Measurements from ENCODE around the gene PRR7.
"Not testable (repeated sequence)": the region's sequence is repeated elsewhere in the genome, so short reads cannot be mapped to it uniquely, and the experiment has no call there.

The PRR7 gene

DNA sequence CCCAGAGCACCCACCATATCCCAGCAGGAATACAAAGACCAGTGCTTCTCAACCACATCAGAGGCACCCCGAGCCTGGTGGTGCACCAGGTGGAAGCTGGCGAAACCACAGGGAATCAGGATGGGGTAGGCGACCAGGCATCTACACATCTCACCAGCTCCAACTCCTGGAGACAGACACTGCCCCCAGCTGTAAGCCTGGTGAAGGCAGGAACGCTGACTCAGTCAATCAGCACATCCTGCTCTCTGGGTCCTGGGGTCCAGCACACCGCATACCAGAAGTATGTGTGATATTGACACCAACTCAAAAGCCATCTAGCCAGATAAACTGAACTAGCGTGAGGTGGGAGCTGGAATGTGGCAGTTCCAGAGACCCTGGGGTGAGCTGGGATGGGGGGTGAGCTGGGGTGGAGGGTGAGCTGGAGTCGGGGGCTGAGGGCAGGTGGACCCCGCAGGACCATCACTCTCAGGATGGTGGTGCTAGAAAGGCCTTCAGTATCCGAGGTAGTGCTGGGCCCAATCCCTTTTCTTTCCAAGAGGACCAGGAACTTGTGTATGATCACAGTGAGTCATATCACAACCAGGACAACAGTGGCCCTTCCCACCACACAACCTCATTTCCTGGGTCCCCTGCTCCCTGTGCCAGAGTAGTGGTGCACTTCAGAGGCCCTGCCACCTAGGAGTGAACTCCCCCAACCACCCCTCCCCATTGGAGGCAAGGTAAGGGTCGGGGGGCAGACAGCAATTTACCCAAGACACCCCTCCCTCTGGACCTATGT lies 24.3 kb downstream of the PRR7 start:
- no peak for DNase-seq

DNA sequence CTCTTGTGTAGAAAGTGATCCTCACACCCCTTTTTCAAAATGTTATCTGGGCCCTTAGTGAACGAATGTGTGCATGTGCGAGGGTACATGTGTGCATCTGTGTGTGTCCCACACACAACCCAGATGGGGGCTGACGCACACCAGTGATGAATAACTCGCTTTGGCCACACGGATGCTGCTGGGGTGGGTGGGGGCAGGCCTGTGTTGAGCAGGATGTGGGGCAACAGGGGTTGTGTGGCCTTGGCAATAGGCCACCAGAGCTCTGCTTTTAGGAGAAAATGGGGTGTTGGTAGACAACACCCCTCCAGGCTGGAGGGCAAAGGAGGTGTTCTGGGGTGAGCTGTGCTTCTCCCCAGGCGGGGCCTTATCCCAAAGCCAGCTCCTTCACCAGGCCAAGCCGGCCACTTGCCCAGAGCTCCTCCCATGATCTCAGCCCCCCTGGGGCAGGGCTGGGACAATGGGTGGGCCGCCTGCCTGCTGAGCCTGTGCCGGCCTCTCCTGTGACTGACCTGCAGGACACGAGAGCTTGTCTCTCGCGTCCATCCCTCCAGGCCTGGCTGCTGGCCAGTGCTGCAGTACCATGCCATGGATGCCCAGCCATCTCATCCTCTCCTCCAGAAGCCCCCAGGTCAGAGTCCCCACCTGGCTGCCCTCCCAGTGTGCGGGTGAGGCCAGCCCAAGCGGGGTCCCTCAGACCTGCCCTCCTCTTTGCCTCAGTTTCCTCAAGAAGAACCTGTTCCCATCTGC lies 25.2 kb downstream of the PRR7 start:
- DNase-seq, result no peak

DNA sequence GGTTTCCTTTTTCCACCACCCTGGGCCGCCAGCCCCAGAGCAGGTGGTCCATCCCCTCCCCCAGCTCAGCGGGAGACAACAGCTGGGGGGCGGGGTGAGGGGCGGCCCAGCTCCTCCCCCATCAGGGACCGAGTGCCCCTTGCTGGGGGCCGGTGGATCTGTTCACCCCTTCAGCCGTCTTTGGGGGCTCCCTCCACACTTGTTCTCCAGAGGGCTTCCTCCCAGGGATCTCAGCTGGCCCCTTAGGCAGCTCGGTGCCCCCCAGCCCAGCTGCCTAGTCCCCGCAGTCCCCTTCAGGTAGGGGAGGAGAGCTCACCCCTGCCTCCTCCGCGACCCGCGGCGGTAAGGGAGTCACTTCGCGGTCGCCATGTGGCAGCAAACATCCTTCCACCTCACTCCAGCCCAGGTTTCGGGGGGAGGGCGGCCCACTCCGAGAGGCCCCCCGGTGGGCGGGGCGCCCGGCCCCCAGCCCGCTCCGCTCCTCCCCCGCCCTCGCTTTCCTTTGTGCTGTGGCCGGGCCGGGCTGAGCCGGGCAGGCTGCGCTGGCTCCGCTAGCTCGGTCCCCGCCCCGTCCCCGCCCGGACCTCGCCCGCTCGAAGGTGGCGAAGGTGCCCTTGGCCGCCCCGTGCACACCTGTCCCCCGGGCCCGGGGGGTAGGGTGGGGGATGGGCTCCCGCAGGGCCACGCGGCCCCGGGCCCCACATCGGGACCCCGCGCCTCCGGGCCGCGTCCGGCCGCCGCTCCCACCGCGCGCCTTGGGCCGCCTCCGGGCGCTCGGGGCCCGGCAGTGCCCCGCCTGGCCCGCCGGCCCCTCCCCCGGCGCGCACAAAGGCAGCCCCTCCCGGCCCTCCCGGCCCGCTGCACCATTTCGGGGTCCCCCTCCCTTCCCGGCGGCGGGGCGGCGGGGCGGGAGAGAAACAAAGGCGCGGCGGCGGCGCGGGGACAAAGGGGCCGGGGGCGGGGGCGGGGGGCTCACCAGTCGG lies 26.1 kb downstream of the PRR7 start:
- DNase-seq, result peak; percentile 57

DNA sequence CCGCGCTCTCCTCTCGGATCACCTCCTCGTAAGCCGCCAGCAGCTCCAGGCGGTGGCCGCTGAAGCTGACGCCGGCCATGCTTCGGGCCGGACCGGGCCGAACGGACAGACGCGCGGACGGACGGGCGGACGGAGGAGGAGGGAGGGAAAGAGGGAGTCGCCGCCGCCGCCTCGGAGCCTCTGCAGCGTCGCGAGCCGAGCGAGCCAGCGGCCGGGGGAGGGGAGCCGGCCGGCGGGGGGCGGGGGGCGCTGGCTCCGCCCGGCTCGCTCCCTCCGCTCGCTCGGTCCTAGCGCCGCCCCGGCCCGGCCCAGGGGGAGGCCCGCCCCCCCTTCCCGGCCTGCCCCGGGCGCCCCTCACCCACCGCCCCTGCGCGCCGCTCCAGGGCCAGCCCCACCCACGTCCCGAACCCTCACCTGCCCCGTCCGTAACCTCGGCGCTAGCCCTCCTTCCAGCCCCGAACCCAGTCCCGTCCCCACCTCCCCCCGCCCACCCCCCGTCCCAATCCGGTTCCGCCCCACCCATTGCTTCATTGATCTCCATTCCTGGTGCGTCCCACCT lies 26.9 kb downstream of the PRR7 start, which contains the start of gene DBN1:
Gene DBN1, minus strand, starts transcription at position 192 of the 559 bp plus-strand sequence. Its CDS starts 113 bp downstream, at position 79.
- no peak for DNase-seq

DNA sequence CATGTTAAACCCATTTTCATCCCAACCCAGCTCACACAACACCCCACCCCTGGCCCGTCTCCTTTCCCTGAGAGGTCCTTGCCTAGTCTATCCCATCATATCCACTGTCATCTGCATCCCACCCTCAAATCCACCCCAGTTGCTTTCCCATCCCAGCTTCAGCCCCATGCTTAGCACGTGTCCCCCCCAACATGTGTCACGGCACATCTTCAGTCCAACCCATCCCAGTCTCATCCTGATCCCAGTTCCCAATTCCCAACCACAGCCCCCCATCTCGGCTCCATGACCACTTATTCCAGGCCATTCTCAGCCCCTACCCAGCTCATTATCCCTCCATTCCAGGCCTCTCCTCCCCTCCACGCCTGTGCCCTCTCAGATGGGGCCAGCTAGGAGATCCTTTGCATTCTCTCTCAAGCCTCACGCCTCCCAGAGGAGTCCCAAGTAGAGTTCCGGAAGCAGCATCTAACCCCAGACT lies 27.4 kb downstream of the PRR7 start:
- no peak for DNase-seq

DNA sequence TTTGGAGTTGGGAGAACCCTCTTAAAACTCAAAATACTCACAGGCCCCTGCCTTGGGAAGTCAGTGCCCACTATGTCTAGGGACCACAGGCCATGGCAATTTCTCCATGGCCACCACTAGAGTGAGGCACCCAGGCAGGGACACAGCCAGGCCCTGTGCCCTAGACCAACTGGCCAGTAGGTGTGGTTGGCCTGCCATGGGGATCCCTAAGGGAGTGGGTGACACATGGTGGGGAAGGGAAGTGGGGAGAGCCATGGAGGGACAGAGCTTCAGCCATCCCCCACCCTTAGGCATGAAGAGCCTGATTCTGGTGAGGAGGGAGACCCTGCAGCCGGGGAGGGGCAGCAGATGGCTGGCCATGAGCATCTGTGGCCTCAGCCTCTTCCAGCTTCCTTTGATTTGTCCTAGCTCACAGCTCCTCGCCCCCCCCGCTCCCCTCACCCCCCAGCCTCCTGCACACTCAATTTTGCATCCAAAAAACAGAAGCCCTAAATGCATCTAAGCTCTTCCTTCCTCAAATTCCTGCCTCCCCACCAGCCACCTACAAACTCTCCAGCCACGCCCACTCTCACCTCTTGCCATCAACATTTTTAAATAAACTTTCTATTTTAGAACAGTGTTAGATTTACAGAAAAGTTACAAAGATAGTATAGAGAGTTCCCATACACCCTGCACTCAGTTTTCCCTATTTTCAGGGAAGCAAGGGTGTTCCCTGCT lies 28.4 kb downstream of the PRR7 start:
- DNase-seq, result no peak

DNA sequence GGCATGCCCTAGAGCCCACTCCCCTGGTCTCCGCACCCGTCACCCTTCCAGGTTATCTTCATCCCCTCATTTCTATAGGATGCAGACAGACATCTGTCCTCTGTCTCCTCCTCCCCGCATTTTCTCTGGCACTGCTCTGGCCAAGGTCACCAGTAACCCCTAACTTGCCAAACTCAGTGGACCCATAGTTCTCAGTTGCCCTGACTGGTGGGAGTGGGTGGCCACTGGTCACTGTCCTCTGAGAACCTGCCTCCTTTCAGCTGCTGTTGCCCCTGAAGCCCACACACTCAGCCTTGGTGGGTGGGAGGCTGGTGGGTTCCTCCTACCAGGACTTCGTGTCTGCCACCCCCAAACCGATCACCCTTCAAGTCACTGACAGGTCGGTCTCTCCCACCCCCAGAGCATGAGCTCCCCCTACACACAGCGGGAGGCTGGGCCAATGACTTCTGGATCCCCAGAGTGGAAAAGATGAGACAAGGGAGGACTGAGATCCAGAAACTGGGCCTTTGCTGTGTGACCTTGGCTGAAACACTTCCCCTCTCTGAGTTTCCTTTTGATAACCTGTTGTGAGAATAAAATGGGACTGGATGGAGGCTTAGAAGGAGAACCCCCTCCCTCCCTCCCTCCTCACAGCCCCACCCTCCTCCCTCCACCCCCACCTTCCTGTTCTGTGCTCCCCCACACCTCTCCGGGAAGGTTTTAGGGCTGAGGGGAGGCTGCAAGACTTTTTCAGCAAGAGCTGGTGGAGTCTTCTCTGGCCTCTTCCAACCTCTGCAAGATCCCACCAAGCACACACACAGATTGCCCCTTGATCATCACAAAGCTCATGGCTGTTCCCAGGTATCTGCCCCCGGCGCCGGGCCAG lies 29.2 kb downstream of the PRR7 start:
- no peak for DNase-seq

DNA sequence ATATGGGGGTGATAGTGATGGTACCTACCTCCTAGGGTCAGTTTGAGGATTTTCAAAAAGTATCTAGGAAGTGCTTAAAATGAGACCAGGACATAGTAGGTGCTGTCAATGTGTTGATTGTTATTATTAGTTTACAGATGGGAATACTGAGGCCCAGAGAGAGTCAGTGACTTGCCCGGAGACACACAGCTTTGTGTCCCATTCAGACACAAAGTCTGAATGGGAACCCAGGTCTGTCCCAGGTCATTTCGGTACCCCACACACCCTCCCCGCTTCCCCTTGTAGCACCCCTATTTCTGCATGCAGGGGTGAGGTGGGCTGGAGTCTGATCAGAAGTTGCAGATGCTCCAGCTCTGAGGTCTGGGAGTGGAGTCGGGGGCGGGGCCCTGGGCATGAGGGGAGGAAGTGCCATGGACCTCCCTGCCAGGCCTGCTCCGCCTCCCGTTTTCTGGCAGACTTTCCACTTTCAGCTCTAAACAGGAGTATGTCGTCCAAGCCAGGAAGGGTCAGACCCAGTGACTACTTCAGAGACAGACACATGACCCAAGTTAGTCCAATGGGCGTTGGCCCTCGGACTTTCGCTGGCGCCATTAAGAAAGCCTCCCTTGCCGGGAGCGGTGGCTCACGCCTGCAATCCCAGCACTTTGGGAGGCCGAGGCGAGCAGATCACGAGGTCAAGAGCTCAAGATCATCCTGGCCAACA lies 30.1 kb downstream of the PRR7 start:
- no peak for DNase-seq

DNA sequence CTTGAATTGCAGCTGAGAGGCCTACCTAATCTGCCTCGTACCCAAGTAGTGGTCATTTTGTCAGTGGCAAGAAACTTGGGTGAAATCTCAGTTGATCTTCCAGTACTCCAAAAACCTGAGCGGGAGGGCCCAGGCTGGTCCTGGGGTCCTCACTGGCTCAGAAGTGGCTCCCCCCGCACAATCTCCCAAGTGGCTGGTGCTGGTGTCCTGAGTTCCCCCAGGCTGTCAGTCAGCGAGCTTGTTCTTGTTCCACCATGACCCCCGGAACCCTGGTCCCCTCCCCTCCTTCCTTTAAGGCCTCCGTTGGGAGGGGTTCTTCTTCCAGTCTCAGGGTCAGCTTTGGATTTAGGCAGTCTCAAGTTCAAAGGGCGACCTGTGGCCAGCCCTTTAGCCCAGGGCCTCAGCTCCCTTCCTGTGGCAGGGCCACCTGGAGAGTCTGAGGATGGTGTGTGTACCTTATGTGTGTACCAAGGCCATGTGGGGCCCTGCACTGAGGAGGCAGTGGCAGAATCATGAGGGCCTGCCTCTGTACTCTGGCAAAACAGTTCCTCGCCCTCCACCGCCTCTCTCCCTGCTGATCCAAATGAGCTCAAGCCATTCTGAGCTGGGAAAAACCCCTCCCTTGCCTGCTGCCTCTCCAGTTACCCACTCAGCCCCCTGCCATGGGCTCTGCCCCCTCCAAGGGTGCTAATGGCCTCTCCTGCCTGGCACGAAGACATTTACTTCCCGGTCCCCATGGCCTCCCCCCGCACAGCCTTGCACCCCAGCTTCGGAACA lies 31.3 kb downstream of the PRR7 start:
- no peak for DNase-seq

DNA sequence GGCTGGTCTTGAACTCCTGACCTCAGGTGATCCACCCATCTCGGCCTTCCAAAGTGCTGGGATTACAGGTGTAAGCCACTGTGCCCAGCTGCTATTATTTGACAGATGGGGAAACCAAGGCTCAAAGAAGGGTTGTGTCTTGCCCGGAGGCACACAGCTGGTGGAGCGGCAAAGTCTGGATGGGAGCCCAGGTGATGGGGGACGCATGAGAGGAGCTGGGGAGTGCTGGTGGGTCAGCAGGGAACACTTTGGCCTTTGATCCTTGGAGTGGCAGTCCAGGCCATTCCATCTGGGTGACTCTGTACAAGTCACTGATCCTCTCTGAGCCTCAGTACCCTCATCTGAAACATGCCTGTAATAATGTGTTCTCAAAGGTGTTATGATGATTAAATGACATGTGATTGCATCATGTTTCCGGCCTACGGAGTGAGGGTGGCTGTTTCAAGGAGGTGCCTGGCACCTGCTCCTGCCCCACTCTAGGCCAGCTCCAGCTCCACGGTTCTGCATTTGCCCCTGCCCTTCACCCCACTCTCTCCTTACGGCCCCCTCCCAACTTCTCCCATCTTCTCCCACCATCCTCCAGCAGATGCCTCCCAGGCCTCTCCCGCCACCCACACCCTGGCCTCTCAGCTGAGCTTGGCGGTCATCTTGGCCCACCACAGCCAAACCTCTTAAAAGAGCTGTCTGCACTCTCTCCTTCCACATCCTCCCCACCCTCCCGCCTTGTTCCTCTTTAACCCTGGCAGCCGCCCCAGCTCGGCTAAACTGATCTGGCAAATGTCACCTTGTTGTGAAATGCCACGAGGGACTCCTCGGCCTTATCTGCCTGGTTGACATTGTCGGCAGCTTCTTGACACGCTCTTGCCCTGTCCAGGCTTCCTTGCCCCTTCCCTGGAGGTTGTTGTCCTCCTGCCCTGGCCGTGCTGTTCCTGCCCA lies 32.4 kb downstream of the PRR7 start:
- peak; percentile 22 for DNase-seq

DNA sequence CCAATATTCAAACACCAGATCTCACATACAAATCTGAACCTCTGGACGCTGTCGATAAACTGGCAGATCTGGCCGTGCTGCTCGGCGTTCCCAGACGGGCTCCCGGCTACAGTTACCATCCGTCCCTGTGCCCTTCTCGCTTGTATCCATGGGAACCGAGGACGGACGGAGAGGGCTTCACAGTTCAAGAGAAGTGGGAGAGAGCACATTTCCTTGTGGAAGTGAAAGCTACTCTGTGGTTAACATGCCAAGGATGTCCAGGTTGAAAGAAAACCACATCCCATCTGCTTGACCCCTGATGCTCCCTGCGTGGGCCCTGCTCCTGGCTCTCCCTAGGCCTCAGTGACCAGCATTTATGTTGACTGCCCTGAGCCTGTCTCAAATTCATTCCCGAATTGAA lies 33.2 kb downstream of the PRR7 start:
- no peak for DNase-seq

DNA sequence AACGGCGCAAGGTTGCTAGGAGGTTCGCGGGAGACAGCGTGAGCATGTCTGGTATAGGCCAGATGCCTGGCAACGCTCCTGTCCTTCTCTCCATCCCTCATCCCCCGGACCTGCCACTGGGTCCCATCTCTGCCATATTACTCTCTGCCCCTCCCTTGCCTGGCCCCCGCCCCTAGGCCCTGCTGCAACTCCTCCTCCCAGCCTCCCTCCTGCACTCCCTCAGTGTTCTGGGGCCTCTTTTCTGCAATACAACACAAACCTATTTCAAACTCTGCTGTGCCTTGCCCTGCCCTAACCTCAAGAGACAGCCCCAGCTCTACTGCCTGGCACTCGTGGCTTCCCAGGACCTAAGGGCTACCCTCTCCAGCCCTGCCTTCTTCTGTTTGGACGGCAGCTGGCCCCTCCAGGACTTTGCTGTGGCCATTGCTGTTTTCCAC lies 35.8 kb downstream of the PRR7 start:
- DNase-seq, result no peak

DNA sequence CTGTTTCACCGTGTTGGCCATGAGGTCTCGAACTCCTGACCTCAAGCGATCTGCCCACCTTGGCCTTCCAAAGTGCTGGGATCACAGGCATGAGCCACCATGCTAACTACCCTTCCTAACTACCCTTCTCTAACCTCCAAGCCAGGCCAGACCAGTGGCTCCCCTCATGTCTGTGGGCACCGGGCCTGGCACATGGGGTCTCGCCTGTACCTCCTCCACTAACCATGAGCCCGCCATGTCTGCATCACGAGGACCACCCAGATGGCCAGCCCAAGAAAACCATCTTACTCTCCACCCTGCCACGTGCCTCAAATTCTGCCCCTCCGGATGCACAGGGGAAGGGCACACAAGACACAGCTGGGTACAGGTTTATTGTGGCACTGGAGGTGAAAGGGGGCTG lies 36.4 kb downstream of the PRR7 start:
- no peak for DNase-seq

DNA sequence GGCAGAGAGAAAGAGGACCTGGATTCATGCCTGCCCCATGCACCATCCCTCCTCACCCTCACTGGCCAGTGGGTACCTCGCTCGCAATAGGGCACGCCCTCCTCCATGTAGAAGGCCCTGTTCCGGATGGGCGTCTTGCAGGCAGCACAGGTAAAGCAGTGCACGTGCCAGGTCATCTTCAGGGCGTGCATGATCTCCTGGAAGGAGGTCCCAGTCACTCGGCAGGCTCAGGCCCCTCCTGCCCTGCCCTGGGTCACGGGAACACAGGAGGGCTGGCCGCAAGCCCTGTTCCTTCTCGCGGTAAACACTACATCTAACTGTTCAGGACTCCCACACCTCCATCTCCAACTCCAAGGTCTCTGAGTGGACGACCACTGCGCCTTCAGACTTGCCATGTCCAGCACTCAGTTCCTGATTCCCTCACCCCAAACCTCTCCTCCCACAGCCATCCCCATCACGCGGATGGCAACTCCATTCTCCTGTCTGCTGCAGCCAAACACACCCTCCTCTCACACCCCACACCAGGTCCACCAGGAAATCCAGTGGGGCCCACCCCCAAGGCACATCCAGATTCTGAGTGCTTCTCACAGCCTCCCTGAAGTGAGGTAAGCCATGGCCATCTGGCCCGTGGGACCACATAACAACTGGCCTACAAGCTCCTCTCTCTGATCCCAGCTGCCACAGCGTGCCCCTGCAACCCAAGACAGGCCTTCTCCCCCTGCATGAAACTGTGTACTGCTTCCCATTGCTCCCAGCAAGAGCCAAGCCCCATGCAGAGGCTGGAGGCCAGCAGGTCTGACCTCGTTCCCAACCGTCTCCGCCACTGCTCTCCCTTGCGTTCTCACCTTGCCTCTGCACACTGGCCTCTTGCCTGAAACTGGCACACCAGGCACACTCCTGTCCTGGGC lies 37.6 kb downstream of the PRR7 start:
- DNase-seq, result no peak

DNA sequence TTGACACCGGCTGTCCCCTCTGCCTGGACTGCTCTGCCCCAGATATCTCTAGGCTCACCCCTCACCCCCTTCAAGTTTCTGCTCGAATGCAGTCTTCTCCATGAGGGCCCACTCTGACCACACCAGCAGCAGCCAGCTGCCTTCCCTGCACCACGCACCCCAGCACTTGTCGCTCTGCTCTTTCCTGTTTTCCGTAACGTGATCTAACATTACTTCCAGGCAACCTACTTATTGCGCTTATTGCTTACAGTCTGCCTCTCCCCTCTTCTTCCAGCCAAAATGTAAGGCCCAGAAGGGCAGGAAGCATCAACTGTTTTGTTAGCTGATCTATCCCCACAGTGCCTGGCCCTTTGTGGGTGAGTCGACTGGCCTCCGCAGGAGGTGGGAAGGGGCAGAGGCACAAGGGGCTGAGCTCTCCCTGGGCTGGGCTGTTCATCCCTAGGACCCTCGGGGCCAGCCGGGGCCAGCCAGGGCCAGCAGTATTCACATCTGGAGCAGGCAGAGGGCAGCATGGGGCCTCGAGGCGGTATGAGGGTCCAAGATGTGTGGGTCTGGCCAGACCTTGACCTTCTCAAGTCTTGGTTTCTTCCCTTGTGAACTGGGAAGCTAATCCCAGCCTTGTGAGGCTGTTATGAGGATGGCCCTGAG lies 38.4 kb downstream of the PRR7 start:
- no peak for DNase-seq

DNA sequence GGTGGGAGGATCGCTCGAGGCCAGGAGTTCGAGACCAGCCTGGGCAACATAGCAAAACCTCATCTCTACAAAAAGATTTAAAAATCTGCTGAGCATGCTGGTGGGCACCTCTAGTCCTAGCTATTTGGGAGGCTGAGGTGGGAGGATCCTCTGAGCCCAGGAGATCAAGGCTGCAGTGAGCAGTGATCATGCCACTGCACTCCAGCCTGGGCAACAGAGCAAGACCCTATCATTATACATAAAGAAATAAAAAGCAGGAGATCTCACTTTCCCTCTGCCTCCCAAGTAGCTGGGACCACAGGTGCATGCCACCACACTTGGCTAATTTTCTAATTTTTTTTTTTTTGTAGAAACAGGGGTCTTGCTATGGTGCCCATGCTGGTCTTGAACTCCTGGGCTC lies 39.1 kb downstream of the PRR7 start:
- not testable (repeated sequence) for DNase-seq

DNA sequence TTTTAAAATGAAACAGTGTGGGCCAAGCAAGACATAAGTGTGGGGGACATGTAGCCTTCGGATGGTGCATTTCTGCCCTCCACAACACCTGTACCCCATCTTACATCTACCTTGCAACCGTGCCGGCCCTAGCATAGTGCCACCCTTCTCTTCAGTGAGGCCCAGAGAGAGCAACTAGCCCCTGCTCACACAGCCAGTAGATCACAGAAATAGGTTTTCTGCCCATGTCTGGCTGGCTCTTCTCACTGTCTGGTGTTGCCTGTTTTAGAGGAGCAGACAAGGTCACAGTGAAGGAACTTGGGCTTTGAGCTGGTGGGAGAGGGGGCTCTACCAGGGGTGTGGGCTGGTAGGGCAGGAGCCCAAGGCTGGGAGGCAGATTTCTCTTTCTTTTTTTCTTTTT lies 39.6 kb downstream of the PRR7 start:
- no peak for DNase-seq
